ENCODE data around the gene LEF1.
A peak's percentile ranks its signal among the peaks of the same experiment; 100 is the strongest.

Gene LEF1

DNA sequence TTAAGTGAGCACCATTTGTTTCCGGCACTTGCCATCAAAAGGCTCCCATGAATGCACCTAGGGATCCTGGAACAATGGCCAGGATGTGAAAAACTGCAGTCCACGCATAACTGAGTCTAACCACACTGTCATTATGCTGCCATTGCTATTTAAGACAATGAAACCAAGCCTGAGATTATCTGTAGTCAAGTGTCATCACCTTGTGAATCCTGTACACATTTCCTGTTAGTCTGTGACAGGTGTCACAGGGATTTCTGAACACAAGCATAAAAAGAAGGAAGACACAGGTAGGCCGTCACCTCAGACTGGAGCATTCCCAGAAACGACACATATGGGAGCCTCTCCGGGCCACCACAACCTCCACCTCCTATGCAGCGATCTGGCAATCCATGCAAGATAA, 112.3 kb downstream of the LEF1 start:
- Histone ChIP-seq H3K4me3 (ENCODE audit: low read length) (no peak overlapping the region), H3K27ac (ENCODE audit: low read length) (no peak overlapping the region), H3K9me3 (ENCODE audit: insufficient read depth, low read length) (no peaks in the 10 kb centered on the region), H3K9ac (ENCODE audit: low read length) (no peak overlapping the region), H3K4me2 (ENCODE audit: low read length) (no peak overlapping the region), H4K20me1 (ENCODE audit: insufficient read depth, low read length) (no peaks in the 10 kb centered on the region), H3K27me3 (ENCODE audit: low read depth, low read length) (no peaks in the 10 kb centered on the region), H2AFZ (ENCODE audit: low read depth, low read length) (no peak overlapping the region), H3K4me1 (ENCODE audit: low read length) (peaks cover 21% of the 10 kb centered on the region), H3K36me3 (replicated peaks; ENCODE audit: low read depth, low read length) (no peaks in the 10 kb centered on the region), H3K79me2 (ENCODE audit: low read length) (no peaks in the 10 kb centered on the region)
- no peak for TF ChIP-seq EZH2phosphoT487 (IDR thresholded peaks at IDR 0.05; ENCODE audit: low read depth)
- TF ChIP-seq, protein P1, sequence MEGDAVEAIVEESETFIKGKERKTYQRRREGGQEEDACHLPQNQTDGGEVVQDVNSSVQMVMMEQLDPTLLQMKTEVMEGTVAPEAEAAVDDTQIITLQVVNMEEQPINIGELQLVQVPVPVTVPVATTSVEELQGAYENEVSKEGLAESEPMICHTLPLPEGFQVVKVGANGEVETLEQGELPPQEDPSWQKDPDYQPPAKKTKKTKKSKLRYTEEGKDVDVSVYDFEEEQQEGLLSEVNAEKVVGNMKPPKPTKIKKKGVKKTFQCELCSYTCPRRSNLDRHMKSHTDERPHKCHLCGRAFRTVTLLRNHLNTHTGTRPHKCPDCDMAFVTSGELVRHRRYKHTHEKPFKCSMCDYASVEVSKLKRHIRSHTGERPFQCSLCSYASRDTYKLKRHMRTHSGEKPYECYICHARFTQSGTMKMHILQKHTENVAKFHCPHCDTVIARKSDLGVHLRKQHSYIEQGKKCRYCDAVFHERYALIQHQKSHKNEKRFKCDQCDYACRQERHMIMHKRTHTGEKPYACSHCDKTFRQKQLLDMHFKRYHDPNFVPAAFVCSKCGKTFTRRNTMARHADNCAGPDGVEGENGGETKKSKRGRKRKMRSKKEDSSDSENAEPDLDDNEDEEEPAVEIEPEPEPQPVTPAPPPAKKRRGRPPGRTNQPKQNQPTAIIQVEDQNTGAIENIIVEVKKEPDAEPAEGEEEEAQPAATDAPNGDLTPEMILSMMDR (IDR thresholded peaks at IDR 0.05; ENCODE audit: low read depth, low read length) = no peak

DNA sequence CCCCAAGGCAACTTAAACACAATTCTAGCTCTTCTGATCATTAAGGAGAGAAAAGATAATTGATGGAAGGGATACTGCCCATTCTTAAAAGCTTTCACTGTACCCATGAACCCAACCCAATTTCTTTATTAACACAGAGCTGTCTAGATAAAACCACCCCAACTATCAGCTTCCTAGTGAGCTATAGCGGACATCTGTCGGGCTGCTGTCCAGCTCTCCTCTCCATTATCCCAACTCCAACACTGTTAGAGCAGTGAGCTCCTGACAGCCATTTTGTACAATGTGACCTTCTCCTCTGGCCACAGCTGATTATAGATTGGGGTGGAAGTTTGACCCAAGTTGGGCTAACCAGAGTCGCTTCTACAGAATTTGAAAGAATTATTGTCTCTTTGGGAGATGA, 112.9 kb downstream of the LEF1 start:
- Histone ChIP-seq H3K4me3 (ENCODE audit: low read length) (no peak overlapping the region), H3K9ac (ENCODE audit: low read length) (no peak overlapping the region), H4K20me1 (ENCODE audit: insufficient read depth, low read length) (no peaks in the 10 kb centered on the region), H3K79me2 (ENCODE audit: low read length) (no peaks in the 10 kb centered on the region), H3K36me3 (replicated peaks; ENCODE audit: low read depth, low read length) (no peaks in the 10 kb centered on the region), H3K4me2 (ENCODE audit: low read length) (no peak overlapping the region), H3K4me1 (ENCODE audit: low read length) (peaks cover 21% of the 10 kb centered on the region), H3K27ac (ENCODE audit: low read length) (no peak overlapping the region), H3K27me3 (ENCODE audit: low read depth, low read length) (no peaks in the 10 kb centered on the region), H3K9me3 (ENCODE audit: insufficient read depth, low read length) (no peaks in the 10 kb centered on the region), H2AFZ (ENCODE audit: low read depth, low read length) (no peak overlapping the region)
- TF ChIP-seq, protein P1 (IDR thresholded peaks at IDR 0.05; ENCODE audit: low read depth, low read length) = no peak
- no peak for TF ChIP-seq EZH2phosphoT487 (IDR thresholded peaks at IDR 0.05; ENCODE audit: low read depth)

DNA sequence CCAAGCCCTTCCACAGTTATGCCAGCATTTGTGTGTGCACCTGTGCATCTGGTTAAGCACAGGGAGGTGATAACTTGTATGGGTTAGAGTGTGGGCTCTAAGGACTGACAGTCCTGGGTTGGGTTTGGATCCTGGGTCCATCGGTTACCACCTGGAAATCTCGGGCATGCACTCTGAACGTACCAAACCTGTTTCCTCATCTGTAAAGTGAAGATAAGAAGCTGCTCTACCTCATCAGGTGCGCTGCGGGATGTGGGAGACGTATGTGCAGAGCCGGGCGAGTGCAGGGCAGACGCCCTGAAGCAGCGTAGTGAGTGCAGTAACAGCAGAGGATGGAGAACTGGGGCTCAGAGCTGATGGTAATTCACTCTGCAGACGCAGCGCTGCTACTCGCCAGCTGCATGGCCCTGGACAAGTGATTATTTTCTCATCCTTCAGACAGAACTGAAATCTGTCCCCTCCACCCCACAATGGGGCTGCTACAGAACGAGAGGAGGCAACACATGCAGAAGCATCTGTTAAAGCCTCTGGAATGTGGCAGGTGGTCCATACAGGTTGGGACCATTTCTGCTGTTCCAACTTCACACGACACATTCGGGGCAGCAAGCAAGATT, 114.6 kb downstream of the LEF1 start:
- H3K4me1 ChIP-seq (ENCODE audit: low read length) = peaks cover 21% of the 10 kb centered on the region
- TF ChIP-seq, protein P1 (IDR thresholded peaks at IDR 0.05; ENCODE audit: low read depth, low read length) = no peak
- peak overlapping the region; percentile 25; the same call in 1 of the 2 replicates for H3K9ac ChIP-seq (ENCODE audit: low read length)
- peak overlapping the region; percentile 52 for H3K27ac ChIP-seq (ENCODE audit: low read length)
- no peaks in the 10 kb centered on the region for H3K27me3 ChIP-seq (ENCODE audit: low read depth, low read length)
- H3K9me3 ChIP-seq (ENCODE audit: insufficient read depth, low read length) = no peaks in the 10 kb centered on the region
- no peaks in the 10 kb centered on the region for H3K79me2 ChIP-seq (ENCODE audit: low read length)
- no peaks in the 10 kb centered on the region for H3K36me3 ChIP-seq (replicated peaks; ENCODE audit: low read depth, low read length)
- peak overlapping the region; percentile 65; the same call in 1 of the 2 replicates for H3K4me2 ChIP-seq (ENCODE audit: low read length)
- 0 out of 2 replicates have a peak overlapping the region, but pooled peaks have one; percentile 26 for H3K4me3 ChIP-seq (ENCODE audit: low read length)
- H2AFZ ChIP-seq (ENCODE audit: low read depth, low read length) = 0 out of 2 replicates have a peak overlapping the region, but pooled peaks have one; percentile 12
- H4K20me1 ChIP-seq (ENCODE audit: insufficient read depth, low read length) = no peaks in the 10 kb centered on the region

DNA sequence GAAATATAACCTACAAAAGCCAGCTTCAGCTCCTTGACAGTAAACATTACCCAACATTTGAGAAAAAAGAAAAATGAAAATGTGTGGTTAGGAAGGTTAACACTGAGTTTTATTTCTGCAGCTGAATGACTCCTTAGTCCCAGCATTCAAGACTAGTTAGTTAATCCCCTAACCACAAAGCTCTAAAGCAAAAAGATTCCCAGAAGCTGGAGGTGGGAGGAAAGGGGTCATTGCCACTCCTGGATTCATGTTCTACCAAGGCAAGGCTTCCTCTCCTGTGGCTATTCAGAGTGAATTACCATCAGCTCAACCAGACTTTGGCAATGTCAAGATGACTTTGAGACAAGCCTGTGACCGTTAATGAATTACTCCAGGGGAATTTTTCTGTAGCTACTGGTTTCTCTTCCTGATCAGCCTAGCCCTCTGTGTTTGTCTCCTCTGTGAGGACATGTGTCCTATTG, 115.5 kb downstream of the LEF1 start:
- Histone ChIP-seq H3K27me3 (ENCODE audit: low read depth, low read length) (no peaks in the 10 kb centered on the region), H3K79me2 (ENCODE audit: low read length) (no peaks in the 10 kb centered on the region), H3K36me3 (replicated peaks; ENCODE audit: low read depth, low read length) (peaks cover under 1% of the 10 kb centered on the region), H4K20me1 (ENCODE audit: insufficient read depth, low read length) (no peaks in the 10 kb centered on the region), H3K4me2 (ENCODE audit: low read length) (peak overlapping the region; percentile 65), H3K9ac (ENCODE audit: low read length) (peak overlapping the region; percentile 25; the same call in 1 of the 2 replicates), H3K4me1 (ENCODE audit: low read length) (peaks cover 21% of the 10 kb centered on the region), H2AFZ (ENCODE audit: low read depth, low read length) (0 out of 2 replicates have a peak overlapping the region, but pooled peaks have one; percentile 12), H3K4me3 (ENCODE audit: low read length) (peak overlapping the region; percentile 26), H3K27ac (ENCODE audit: low read length) (peak overlapping the region; percentile 52), H3K9me3 (ENCODE audit: insufficient read depth, low read length) (no peaks in the 10 kb centered on the region)
- no peak for TF ChIP-seq EZH2phosphoT487 (IDR thresholded peaks at IDR 0.05; ENCODE audit: low read depth)
- TF ChIP-seq, protein P1 (IDR thresholded peaks at IDR 0.05; ENCODE audit: low read depth, low read length) = 0 out of 2 replicates have a peak, but pooled peaks have one; percentile 0
